ENCODE results near the gene TTC34. TPM values are rescaled to one million over a fixed set of nuclear protein-coding genes. Genes with fewer than 3 reads are reported as not detected.
A peak's percentile ranks its signal among the peaks of the same experiment; 100 is the strongest.
"Not testable (repeated sequence)": the region's sequence is repeated elsewhere in the genome, so short reads cannot be mapped to it uniquely, and the experiment has no call there.

Gene TTC34
- total RNA-seq, 1 donor from 2014 or later: 0.20 TPM

- not testable (repeated sequence) for DNase-seq (ENCODE audit: low read depth)
These were observed 118.6 kb downstream of the TTC34 start for GRCh38 chr1:2682879-2683278.

- DNase-seq (ENCODE audit: low read depth): not testable (repeated sequence)
These were observed 124.8 kb downstream of the TTC34 start for GRCh38 chr1:2676726-2677125.

- not testable (repeated sequence) for DNase-seq (ENCODE audit: low read depth)
These were observed 129.8 kb downstream of the TTC34 start for GRCh38 chr1:2671656-2672055.

- DNase-seq (ENCODE audit: low read depth): not testable (repeated sequence)
These were observed 141.7 kb downstream of the TTC34 start for GRCh38 chr1:2659806-2660205.

- DNase-seq (ENCODE audit: low read depth): not testable (repeated sequence)
These were observed 143.6 kb downstream of the TTC34 start for GRCh38 chr1:2657909-2658308.

GRCh38 chr1:2657124-2657523 lies 144.4 kb downstream of the TTC34 start:
- not testable (repeated sequence) for DNase-seq (ENCODE audit: low read depth)

- DNase-seq (ENCODE audit: low read depth): not testable (repeated sequence)
These were observed 145.7 kb downstream of the TTC34 start for GRCh38 chr1:2655598-2656434.

GRCh38 chr1:2654443-2654948 lies 147.0 kb downstream of the TTC34 start:
- not testable (repeated sequence) for DNase-seq (ENCODE audit: low read depth)

- DNase-seq (ENCODE audit: low read depth): not testable (repeated sequence)
These were observed 147.6 kb downstream of the TTC34 start for GRCh38 chr1:2653741-2654442.

- DNase-seq (ENCODE audit: low read depth): not testable (repeated sequence)
These were observed 148.4 kb downstream of the TTC34 start for GRCh38 chr1:2652926-2653571.

- not testable (repeated sequence) for DNase-seq (ENCODE audit: low read depth)
These were observed 149.2 kb downstream of the TTC34 start for GRCh38 chr1:2652152-2652925.

- no peak for DNase-seq (ENCODE audit: low read depth)
These were observed 150.4 kb downstream of the TTC34 start for GRCh38 chr1:2650967-2651645.

- DNase-seq (ENCODE audit: low read depth): no peak
These were observed 154.7 kb downstream of the TTC34 start for GRCh38 chr1:2646837-2647236.

GRCh38 chr1:2645776-2646175 lies 155.7 kb downstream of the TTC34 start:
- DNase-seq (ENCODE audit: low read depth): no peak

GRCh38 chr1:2645143-2645542 lies 156.3 kb downstream of the TTC34 start:
- DNase-seq (ENCODE audit: low read depth): no peak

- no peak for DNase-seq (ENCODE audit: low read depth)
These were observed 156.8 kb downstream of the TTC34 start for GRCh38 chr1:2644591-2645101.

- no peak for DNase-seq (ENCODE audit: low read depth)
These were observed 157.3 kb downstream of the TTC34 start for GRCh38 chr1:2644171-2644570.

GRCh38 chr1:2643414-2644077 lies 157.9 kb downstream of the TTC34 start:
- DNase-seq (ENCODE audit: low read depth): no peak

GRCh38 chr1:2642560-2643413 lies 158.7 kb downstream of the TTC34 start:
- DNase-seq (ENCODE audit: low read depth): peak; percentile 72

All from renal cortical epithelial cell (primary cell).